Omental fat pad (tissue), 4 donors: ENCODE measurements around the gene TMEM163. TPM values are rescaled to one million over a fixed set of nuclear protein-coding genes. Genes with fewer than 3 reads are reported as not detected.

Source experiments
- ATAC-seq: fragments of 150-250 bp; one replicate; pipeline ENCODE4 v1.9.1; 2016; ENCODE audit warnings: mild to moderate bottlenecking, moderate library complexity; ENCODE audit not compliant: low FRiP score
- DNase-seq: peaks from one replicate; pipeline ENCODE4 v3.0.0-alpha.2; 2019; ENCODE audit warnings: low spot score
- total RNA-seq, 4 donors: library from RNA; depleted of rRNA; stranded (reverse); fragments of >200 nt; gene quantifications; one replicate each; pipeline ENCODE4 v1.1.0, GENCODE V29; 2016
- TF ChIP-seq, protein P1 (sequence below), 3 donors: fragments of 450-650 bp; IDR thresholded peaks; one replicate each; pipeline ENCODE4 v1.5.1; 2016 to 2017; ENCODE audit warnings: antibody characterized with exemption in 3 of 3, mild to moderate bottlenecking in 3 of 3, moderate library complexity in 2 of 3

The TMEM163 gene
- total RNA-seq, 4 donors from 2014 or later, result 0.28 to 6.4 (median 1.2) TPM

DNA sequence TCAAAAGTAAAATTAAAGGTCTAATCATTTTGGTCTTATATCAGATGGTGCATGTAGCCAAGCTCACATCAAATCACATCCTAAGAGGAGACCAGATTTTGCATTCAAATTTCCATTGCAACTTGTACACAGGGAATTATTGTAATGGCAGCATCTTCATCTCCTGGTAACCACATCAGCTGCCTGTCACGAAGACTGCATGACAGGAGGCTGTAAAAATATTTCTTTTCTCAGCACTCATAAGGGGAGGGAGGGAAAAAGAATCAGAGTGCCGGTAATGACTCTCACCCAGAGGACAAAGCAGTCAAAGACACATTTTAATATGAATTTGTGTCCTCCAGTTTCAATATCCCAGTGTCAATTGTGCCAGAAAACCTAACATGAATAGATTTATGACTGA, 216.7 kb downstream of the TMEM163 start:
- TF ChIP-seq, protein P1, sequence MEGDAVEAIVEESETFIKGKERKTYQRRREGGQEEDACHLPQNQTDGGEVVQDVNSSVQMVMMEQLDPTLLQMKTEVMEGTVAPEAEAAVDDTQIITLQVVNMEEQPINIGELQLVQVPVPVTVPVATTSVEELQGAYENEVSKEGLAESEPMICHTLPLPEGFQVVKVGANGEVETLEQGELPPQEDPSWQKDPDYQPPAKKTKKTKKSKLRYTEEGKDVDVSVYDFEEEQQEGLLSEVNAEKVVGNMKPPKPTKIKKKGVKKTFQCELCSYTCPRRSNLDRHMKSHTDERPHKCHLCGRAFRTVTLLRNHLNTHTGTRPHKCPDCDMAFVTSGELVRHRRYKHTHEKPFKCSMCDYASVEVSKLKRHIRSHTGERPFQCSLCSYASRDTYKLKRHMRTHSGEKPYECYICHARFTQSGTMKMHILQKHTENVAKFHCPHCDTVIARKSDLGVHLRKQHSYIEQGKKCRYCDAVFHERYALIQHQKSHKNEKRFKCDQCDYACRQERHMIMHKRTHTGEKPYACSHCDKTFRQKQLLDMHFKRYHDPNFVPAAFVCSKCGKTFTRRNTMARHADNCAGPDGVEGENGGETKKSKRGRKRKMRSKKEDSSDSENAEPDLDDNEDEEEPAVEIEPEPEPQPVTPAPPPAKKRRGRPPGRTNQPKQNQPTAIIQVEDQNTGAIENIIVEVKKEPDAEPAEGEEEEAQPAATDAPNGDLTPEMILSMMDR (IDR thresholded peaks at IDR 0.05), result no peak
- ATAC-seq, result no peak
- DNase-seq, result no peak

DNA sequence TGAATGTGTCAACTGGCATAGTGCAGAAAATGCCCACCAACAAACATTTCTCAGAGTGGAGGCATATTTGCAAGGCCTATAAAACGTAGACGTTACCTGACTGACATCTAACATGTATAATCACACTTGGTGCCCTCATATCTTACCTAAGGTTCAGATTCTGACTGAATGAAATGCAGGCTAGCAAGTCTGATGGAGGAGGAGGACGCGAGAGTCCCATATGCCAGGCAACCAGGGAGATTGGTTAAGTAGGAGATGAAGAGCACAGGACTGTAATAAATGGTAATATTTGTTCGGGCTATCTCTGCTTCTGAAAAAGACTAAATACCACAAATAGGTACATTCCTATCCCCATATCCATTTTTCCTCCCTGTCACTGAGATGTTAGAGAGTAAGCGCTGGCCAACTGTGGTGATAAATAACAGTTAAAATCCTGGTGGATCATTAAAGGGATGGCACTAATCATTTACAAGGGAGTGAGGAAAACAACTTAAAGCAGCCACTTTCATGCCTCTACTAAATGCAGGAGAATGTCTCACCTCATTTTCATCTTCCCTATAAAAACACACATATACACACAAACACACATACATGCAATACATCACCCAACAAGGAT, 217.2 kb downstream of the TMEM163 start:
- DNase-seq, result no peak

DNA sequence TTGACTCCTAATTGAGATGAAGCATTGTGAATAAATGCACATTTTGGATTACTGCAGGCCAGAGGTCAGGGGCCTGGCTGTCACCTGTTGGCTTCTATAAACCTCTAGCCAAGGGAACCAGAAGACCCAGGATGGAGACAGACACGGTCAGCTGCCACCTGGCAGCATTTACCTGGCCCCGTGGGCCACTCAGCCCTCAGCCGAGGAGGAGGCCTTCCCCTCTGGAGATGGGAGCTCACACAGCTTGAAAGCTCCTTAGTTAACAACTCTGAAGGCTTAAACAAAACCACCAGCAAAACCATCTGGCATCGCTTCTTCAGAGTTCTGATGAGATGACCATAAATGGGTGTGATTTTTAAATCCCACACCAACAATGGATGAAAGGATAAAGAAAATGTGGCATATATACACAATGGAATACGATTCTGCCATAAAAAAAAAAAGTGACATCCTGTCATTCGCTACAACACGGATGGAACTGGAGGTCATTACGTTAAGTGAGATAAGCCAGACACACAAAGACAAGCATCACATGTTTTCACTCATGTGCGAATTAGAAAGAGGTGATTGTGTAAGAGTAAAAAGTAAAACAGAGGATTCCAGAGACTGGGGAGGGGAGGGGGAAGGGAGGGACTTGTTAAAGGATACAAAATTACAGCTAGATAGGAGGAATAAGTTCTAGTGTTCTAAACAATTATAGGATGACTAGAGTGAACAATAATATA, 218.4 kb downstream of the TMEM163 start:
- TF ChIP-seq, protein P1 (IDR thresholded peaks at IDR 0.05), result no peak
- ATAC-seq (no peak), DNase-seq (no peak)

More for the DNA sequence above, 217.2 kb downstream of the TMEM163 start:
- TF ChIP-seq, protein P1 (IDR thresholded peaks at IDR 0.05), result no peak
- no peak for ATAC-seq

DNA sequence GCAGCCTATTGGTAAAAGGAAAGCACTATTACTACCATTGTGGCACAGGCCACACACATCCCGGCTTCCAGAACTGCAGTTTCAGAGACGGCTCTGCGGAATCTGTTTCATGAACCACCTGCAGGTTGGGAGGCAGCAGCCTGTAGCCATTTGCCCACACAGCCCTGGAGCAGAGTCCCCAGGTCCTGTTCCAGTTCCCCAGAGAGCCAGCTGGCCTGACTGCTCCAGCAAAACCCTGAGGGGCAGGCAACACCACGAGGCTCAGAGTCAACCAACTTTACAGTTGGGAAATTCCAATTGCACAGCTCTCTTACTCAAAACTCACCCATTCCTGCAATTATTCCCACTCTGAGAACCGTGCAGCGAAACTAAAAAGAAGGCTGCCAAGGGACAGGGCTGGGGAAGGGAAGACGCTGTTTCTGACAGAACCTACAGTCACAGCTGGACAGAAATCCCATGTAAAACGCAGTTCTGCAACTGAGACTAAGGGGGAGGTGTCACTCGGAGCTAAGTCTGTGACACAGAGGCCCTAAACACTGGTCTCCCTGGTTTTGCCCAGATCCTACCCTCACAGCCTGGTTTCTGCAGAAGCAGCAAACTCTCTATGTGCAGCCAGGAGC, 219.4 kb downstream of the TMEM163 start:
- DNase-seq (no peak), ATAC-seq (no peak)
- TF ChIP-seq, protein P1 (IDR thresholded peaks at IDR 0.05), result no peak

DNA sequence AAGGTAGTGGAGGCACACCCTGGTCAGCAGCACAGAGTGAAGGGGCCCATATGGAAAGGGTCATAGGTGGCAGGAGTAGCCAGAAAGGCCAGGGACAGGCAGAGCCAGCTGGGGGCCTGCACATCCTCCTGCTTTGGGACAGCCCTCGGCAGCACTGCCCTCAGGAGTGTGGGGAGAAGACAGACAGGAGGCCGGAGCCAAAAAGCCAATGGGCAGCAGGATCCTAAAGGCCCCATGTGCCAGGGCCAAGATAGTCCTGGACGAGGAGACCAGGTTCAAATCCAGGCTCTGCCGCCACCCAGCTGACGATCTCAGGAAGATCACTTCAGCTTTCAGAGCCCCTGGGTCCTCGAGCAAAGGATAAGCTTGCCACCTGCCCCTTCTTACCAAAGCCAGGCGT, 220.1 kb downstream of the TMEM163 start:
- DNase-seq (no peak), ATAC-seq (no peak)
- TF ChIP-seq, protein P1 (IDR thresholded peaks at IDR 0.05), result no peak

DNA sequence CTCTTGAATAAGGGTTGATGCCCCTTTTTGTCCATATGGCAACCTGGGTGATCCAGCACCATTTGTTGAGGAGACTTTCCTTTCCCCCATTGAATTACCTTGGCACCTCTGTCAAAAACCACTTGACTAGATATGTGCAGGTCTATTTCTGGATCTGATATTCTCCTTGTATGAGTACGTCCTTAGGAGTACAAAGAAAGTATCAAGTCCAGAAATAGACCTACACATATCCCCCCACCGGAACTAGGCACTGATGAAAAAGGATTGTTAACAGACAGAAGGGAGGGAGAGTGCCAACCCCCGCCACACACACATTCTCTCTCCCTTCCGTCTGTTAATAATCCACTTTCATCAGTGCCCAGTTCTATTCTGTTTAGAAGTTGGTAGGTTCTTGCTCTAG, 225.0 kb downstream of the TMEM163 start:
- ATAC-seq (no peak), DNase-seq (no peak)
- TF ChIP-seq, protein P1 (IDR thresholded peaks at IDR 0.05), result no peak
